A549 (cell line): Measurements from ENCODE around the gene STXBP2. TPM values are rescaled to one million over a fixed set of nuclear protein-coding genes. Genes with fewer than 3 reads are reported as not detected.
A peak's percentile ranks its signal among the peaks of the same experiment; 100 is the strongest.

Source experiments
- ATAC-seq, 2 experiments: fragments of 200-7000 bp in 1 of 2; fragments of >200 bp in 1 of 2; cut with Nextera tagmentation in 1 of 2; cut with Tn5 transposase in 1 of 2; 3 replicates each; pipeline versions ENCODE4 v1.8.0 to v1.9.1; 2018 to 2020; ENCODE audit warnings: mild to moderate bottlenecking in 1 of 2, moderate library complexity in 1 of 2
- CTCF ChIA-PET: fragments of 300-600 bp; sonication (Branson Sonifier 250); formaldehyde crosslinking; extraction: SDS; loops from one replicate; lab custom pipeline; 2021; ENCODE audit warnings: antibody characterized with exemption, inconsistent platforms; lab: Yijun Ruan, JAX
- POLR2A ChIA-PET: fragments of 350-600 bp; formaldehyde crosslinking; extraction: SDS; loops from one replicate; lab custom pipeline; 2021; ENCODE audit warnings: antibody characterized with exemption, inconsistent platforms; lab: Yijun Ruan, JAX
- DNase-seq, 2 experiments: peaks; one replicate each; pipeline versions ENCODE4 v3.0.0 to v3.0.0-alpha.2; 2011 to 2016; ENCODE audit warnings: low read depth in 1 of 2, low spot score in 1 of 2
- FAIRE-seq: peaks from 2 replicates; lab custom pipeline; 2011; peaks lifted over from hg19 to GRCh38; lab: Jason Lieb, UNC
- H3K27ac ChIP-seq, 2 experiments: fragments of >200 bp; sonication (Bioruptor Twin); formaldehyde crosslinking; 3 replicates each; pipeline ENCODE4 v1.5.1; 2016 to 2017
- H3K4me1 ChIP-seq: fragments of >200 bp; sonication (Bioruptor Twin); formaldehyde crosslinking; 3 replicates; pipeline ENCODE4 v1.6.1; 2016
- H3K4me2 ChIP-seq: fragments of >200 bp; sonication (Bioruptor Twin); formaldehyde crosslinking; 3 replicates; pipeline ENCODE4 v1.6.1; 2016
- H3K4me3 ChIP-seq: fragments of >200 bp; sonication (Bioruptor Twin); formaldehyde crosslinking; 3 replicates; pipeline ENCODE4 v1.5.1; 2016
- H3K9me3 ChIP-seq: fragments of >200 bp; sonication (Bioruptor Twin); formaldehyde crosslinking; 3 replicates; pipeline ENCODE4 v1.6.1; 2016
- ATOH8 ChIP-seq: fragments of 250-450 bp; sonication (Bioruptor Pico); IDR thresholded peaks from 2 replicates; pipeline ENCODE4 v1.5.0; 2020; ENCODE audit warnings: low read depth, mild to moderate bottlenecking, moderate library complexity
- BHLHE40 ChIP-seq: IDR thresholded peaks from 2 replicates; pipeline ENCODE4 v1.6.1; 2012; ENCODE audit warnings: low read depth, low read length, inconsistent platforms
- CEBPB ChIP-seq, 2 experiments: fragments of >200 bp in 1 of 2; sonication (Bioruptor Twin) in 1 of 2; formaldehyde crosslinking in 1 of 2; IDR thresholded peaks; 2 replicates each; pipeline ENCODE4 v1.6.1; 2012 to 2016
- ELK1 ChIP-seq: fragments of 150-350 bp; IDR thresholded peaks from 2 replicates; pipeline ENCODE4 v1.6.1; 2014; ENCODE audit warnings: low read depth, mild to moderate bottlenecking, low read length
- EP300 ChIP-seq, 2 experiments: fragments of >200 bp; sonication (Bioruptor Twin); formaldehyde crosslinking; IDR thresholded peaks; 2 replicates in 1 of 2; 3 replicates in 1 of 2; pipeline ENCODE4 v1.6.1; 2016 to 2017
- ESRRA ChIP-seq: fragments of 150-350 bp; IDR thresholded peaks from 2 replicates; pipeline ENCODE4 v1.6.1; 2014; ENCODE audit warnings: mild to moderate bottlenecking, low read length, borderline replicate concordance
- FOSL2 ChIP-seq, 2 experiments: fragments of 450-650 bp in 1 of 2; fragments of >200 bp in 1 of 2; sonication (Bioruptor Twin) in 1 of 2; formaldehyde crosslinking; IDR thresholded peaks; 2 replicates each; pipeline versions ENCODE4 v1.5.0 to v1.6.1; 2016 to 2020; ENCODE audit warnings: mild to moderate bottlenecking in 1 of 2, moderate library complexity in 1 of 2
- GATA3 ChIP-seq: IDR thresholded peaks from 2 replicates; pipeline ENCODE4 v1.6.1; 2012; ENCODE audit warnings: borderline replicate concordance
- HES2 ChIP-seq: fragments of >200 bp; sonication (Bioruptor Twin); formaldehyde crosslinking; IDR thresholded peaks from 2 replicates; pipeline ENCODE4 v1.6.1; 2016
- HOXA7 ChIP-seq: fragments of 250-450 bp; sonication (Bioruptor Pico); IDR thresholded peaks from 2 replicates; pipeline ENCODE4 v1.5.0; 2020; ENCODE audit warnings: mild to moderate bottlenecking, moderate library complexity
- HOXB5 ChIP-seq: fragments of 250-450 bp; sonication (Bioruptor Pico); IDR thresholded peaks from 2 replicates; pipeline ENCODE4 v1.5.0; 2020; ENCODE audit warnings: mild to moderate bottlenecking, moderate library complexity
- JUNB ChIP-seq: fragments of >200 bp; sonication (Bioruptor Twin); formaldehyde crosslinking; IDR thresholded peaks from 2 replicates; pipeline ENCODE4 v1.6.1; 2016
- MAZ ChIP-seq: fragments of 150-350 bp; IDR thresholded peaks from 2 replicates; pipeline ENCODE4 v1.6.1; 2014; ENCODE audit warnings: antibody characterized with exemption, low read depth, low read length, borderline replicate concordance
- POLR2A ChIP-seq: IDR thresholded peaks from 2 replicates; pipeline ENCODE4 v1.6.1; 2012; ENCODE audit warnings: mild to moderate bottlenecking, low read length
- RAD21 ChIP-seq, 2 experiments: fragments of >200 bp in 1 of 2; sonication (Bioruptor Twin) in 1 of 2; formaldehyde crosslinking in 1 of 2; IDR thresholded peaks in 1 of 2; conservative IDR thresholded peaks in 1 of 2; 2 replicates in 1 of 2; 3 replicates in 1 of 2; pipeline ENCODE4 v1.6.1; 2012 to 2018; ENCODE audit warnings: inconsistent platforms in 1 of 2
- RFX5 ChIP-seq: fragments of 450-650 bp; IDR thresholded peaks from 2 replicates; pipeline ENCODE4 v1.7.1; 2014; ENCODE audit warnings: antibody characterized with exemption, mild to moderate bottlenecking, moderate library complexity
- SMC3 ChIP-seq: fragments of >200 bp; sonication (Bioruptor Twin); formaldehyde crosslinking; IDR thresholded peaks from 3 replicates; pipeline ENCODE4 v1.6.1; 2018; ENCODE audit warnings: inconsistent platforms
- SREBF2 ChIP-seq: fragments of 450-650 bp; IDR thresholded peaks from 2 replicates; pipeline ENCODE4 v1.6.1; 2014; ENCODE audit warnings: mild to moderate bottlenecking, moderate library complexity
- TP53 ChIP-seq: fragments of 250-450 bp; sonication (Bioruptor Pico); IDR thresholded peaks from 2 replicates; pipeline ENCODE4 v1.5.0; 2021; ENCODE audit warnings: mild to moderate bottlenecking, moderate library complexity
- ZFP36 ChIP-seq: fragments of 450-650 bp; IDR thresholded peaks from 2 replicates; pipeline ENCODE4 v1.6.1; 2014; ENCODE audit warnings: borderline replicate concordance; ENCODE audit not compliant: partially characterized antibody
- WGBS: methylation state at CpG from one replicate; pipeline ENCODE4 v1.1.6; 2017; ENCODE audit errors: missing lambda C conversion rate; 5-methylcytosine and 5-hydroxymethylcytosine counted together
- polyA plus RNA-seq, 4 experiments: library from polyadenylated mRNA; depleted of rRNA in 3 of 4; stranded (reverse); fragments of >200 nt; fragmentation: RNase III in 1 of 4; extraction: RNeasy Plus Mini Kit Qiagen cat#74134 plus additional on column Dnase treatment in 1 of 4; gene quantifications; 2 replicates in 3 of 4; 3 replicates in 1 of 4; pipeline ENCODE4 v1.2.3, GENCODE V29; 2011 to 2017
- TF ChIP-seq, protein P1 (sequence below): fragments of 450-650 bp; IDR thresholded peaks from 2 replicates; pipeline ENCODE4 v1.6.1; 2014; ENCODE audit warnings: antibody characterized with exemption
- TF ChIP-seq, protein P2 (sequence below): fragments of >200 bp; sonication (Bioruptor Twin); formaldehyde crosslinking; IDR thresholded peaks from 3 replicates; pipeline ENCODE4 v1.6.1; 2016

Gene STXBP2
- polyA plus RNA-seq, 2 of the 4 experiments (the other 2 are of a cell fraction), result 41.4 to 47.2 TPM

- POLR2A ChIA-PET, result no interaction called here
- peaks cover 10% of the 10 kb centered on the region; the same call in 2 of the 3 replicates for H3K4me1 ChIP-seq
- WGBS, result 96% methylated on average over 57 of the region's 74 CpGs
- DNase-seq, result no peak
- peak overlapping the region; percentile 27 to 99; a peak in 4 of 6 replicates for H3K27ac ChIP-seq
- FAIRE-seq, result no peak
- no peak for TF ChIP-seq ESRRA
- TF ChIP-seq SMC3, result no peak
- no peak for TF ChIP-seq CEBPB (IDR thresholded peaks at IDR 0.05)
- TF ChIP-seq EP300 (IDR thresholded peaks at IDR 0.05), result no peak
- TF ChIP-seq, protein P1, sequence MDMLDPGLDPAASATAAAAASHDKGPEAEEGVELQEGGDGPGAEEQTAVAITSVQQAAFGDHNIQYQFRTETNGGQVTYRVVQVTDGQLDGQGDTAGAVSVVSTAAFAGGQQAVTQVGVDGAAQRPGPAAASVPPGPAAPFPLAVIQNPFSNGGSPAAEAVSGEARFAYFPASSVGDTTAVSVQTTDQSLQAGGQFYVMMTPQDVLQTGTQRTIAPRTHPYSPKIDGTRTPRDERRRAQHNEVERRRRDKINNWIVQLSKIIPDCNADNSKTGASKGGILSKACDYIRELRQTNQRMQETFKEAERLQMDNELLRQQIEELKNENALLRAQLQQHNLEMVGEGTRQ, result no peak
- no peak for TF ChIP-seq HOXB5 (CRISPR knock-in tag)
- no peak for TF ChIP-seq RFX5
- no peak for TF ChIP-seq BHLHE40
- TF ChIP-seq, all 56 proteins: peak for 0
- H3K9me3 ChIP-seq, result no peaks in the 10 kb centered on the region
- CTCF ChIA-PET, result interaction anchor here (1.0 to 3.2 kb wide), 3 partner anchors 39 to 118 kb away, joined by 3 to 36 read pairs (median 3); no protein-coding TSS in a partner anchor
- H3K4me2 ChIP-seq, result peak overlapping the region; percentile 100
- no peak for ATAC-seq
- peak overlapping the region; percentile 99; the same call in 2 of the 3 replicates for H3K4me3 ChIP-seq
These were observed 45.4 kb downstream of the STXBP2 start for GRCh38 chr19:7682175-7682855.

DNA sequence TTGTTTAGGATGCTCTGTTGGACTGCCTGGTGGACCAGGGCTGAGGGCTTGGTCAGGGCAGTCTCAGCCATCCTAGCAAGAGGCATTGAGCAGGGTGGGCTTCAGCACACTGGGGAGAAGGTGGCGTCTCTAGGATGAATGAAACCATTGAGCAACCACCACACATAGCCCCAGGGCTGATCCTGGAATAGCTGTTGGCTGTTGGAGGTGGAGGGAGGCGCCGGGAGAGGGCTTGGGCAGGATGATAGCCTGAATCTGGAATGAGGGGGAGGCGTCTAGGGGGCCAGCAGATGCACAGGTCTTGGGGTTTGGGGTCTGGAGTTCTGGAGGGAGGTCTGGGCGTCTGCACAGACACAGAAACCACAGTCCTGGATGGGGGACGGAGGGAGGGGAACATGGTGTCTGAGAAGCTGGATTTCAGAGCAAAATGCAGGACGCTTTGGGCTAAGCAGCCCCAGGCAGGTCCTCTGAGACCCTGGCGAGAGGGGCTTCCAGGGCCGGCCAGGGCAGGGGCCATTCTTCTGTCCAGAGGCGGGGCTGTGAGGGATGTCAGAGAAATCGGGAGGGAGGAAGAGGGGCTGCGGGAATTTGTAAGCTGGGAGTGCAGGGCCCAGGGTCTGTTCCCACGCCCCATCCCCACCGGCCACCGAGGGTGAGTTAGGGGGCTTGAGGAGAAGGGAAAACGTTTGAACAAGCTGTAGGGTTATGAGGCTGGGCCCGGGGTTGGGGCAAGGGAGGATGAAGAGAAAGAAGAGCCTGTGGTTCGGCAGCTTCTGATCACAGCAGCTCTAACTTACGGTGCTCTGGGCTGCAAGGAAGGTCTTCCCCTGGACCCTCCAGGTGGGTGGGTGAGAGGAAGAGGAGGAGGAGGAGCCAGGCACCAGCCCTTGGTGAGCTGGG is 48.9 kb downstream of the STXBP2 start:
- ChIA-PET POLR2A (interaction anchor here (0.5 kb wide), 1 partner anchor 11 kb away, joined by 4 read pairs; no protein-coding TSS in a partner anchor), CTCF (interaction anchor here (1.2 to 1.9 kb wide), 2 partner anchors 115 to 168 kb away, joined by 3 to 4 read pairs; no protein-coding TSS in a partner anchor)

GRCh38 chr19:7687177-7687576 is 50.3 kb downstream of the STXBP2 start:
- Histone ChIP-seq H3K27ac (no peak overlapping the region), H3K4me1 (no peaks in the 10 kb centered on the region; the same call in 2 of the 3 replicates), H3K9me3 (no peaks in the 10 kb centered on the region), H3K4me2 (no peak overlapping the region), H3K4me3 (no peak overlapping the region)
- ChIA-PET POLR2A (no interaction called here), CTCF (no interaction called here)
- TF ChIP-seq GATA3 (no peak), MAZ (no peak), HOXA7 (CRISPR knock-in tag) (no peak), FOSL2 (IDR thresholded peaks at IDR 0.05) (no peak), FOSL2 (CRISPR knock-in tag; IDR thresholded peaks at IDR 0.05) (no peak), JUNB (no peak), CEBPB (IDR thresholded peaks at IDR 0.05) (no peak), SREBF2 (no peak)
- FAIRE-seq (no peak), DNase-seq (no peak), ATAC-seq (no peak)
- 92% methylated on average over 7 of the region's 12 CpGs for WGBS

More for the DNA sequence above, 48.9 kb downstream of the STXBP2 start:
- DNase-seq, result no peak
- FAIRE-seq, result no peak
- no peak overlapping the region for H3K4me2 ChIP-seq
- WGBS, result 58% methylated on average over 18 of the region's 19 CpGs
- TF ChIP-seq ZFP36 (no peak), POLR2A (0 out of 2 replicates have a peak, but pooled peaks have one; percentile 7)
- no peak for ATAC-seq
- no peaks in the 10 kb centered on the region for H3K9me3 ChIP-seq
- peaks cover 4% of the 10 kb centered on the region; the same call in 1 of the 3 replicates for H3K4me1 ChIP-seq
- H3K4me3 ChIP-seq, result no peak overlapping the region
- no peak overlapping the region for H3K27ac ChIP-seq

GRCh38 chr19:7689165-7689564 is 52.3 kb downstream of the STXBP2 start:
- no peak overlapping the region for H3K4me3 ChIP-seq
- no peak for FAIRE-seq
- peak; percentile 47 to 52; a peak in 4 of 6 replicates for ATAC-seq
- POLR2A ChIA-PET, result no interaction called here
- no peak overlapping the region for H3K4me2 ChIP-seq
- no peaks in the 10 kb centered on the region for H3K4me1 ChIP-seq
- 70% methylated on average over 3 of the region's 23 CpGs for WGBS
- TF ChIP-seq ATOH8 (CRISPR knock-in tag) (no peak), ELK1 (no peak), TP53 (CRISPR knock-in tag) (no peak), HES2 (no peak), ESRRA (no peak), RAD21 (conservative IDR thresholded peaks at IDR 0.05 in 1 of 2, IDR thresholded peaks at IDR 0.05 in 1 of 2) (no peak)
- TF ChIP-seq, protein P2, sequence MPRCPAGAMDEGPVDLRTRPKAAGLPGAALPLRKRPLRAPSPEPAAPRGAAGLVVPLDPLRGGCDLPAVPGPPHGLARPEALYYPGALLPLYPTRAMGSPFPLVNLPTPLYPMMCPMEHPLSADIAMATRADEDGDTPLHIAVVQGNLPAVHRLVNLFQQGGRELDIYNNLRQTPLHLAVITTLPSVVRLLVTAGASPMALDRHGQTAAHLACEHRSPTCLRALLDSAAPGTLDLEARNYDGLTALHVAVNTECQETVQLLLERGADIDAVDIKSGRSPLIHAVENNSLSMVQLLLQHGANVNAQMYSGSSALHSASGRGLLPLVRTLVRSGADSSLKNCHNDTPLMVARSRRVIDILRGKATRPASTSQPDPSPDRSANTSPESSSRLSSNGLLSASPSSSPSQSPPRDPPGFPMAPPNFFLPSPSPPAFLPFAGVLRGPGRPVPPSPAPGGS, result no peak
- CTCF ChIA-PET, result interaction anchor here (2.4 kb wide), 1 partner anchor 8 kb away, joined by 9 read pairs; the partner anchor contains the start of gene TRAPPC5
- H3K9me3 ChIP-seq, result no peaks in the 10 kb centered on the region
- H3K27ac ChIP-seq, result no peak overlapping the region
- no peak for DNase-seq
